HG02588 (cell line): ENCODE measurements around the gene FXYD7.
"Not testable (repeated sequence)": the region's sequence is repeated elsewhere in the genome, so short reads cannot be mapped to it uniquely, and the experiment has no call there.

Experiments used
- ATAC-seq: cut with Tn5 transposase; IDR thresholded peaks from one replicate; pipeline ENCODE4 v1.9.1; 2021; ENCODE audit warnings: mild to moderate bottlenecking, moderate library complexity; ENCODE audit not compliant: unreplicated experiment

The FXYD7 gene

GRCh38 chr19:35194012-35194984 is 51.2 kb downstream of the FXYD7 start:
- ATAC-seq = no peak

- ATAC-seq = no peak
Measured at GRCh38 chr19:35195830-35196229, 52.8 kb downstream of the FXYD7 start.

- ATAC-seq = not testable (repeated sequence)
Measured at GRCh38 chr19:35196861-35197260, 53.8 kb downstream of the FXYD7 start.

- ATAC-seq = no peak
Measured at GRCh38 chr19:35199481-35199880, 56.4 kb downstream of the FXYD7 start.

- no peak for ATAC-seq
Measured at GRCh38 chr19:35202722-35203688, 60.0 kb downstream of the FXYD7 start.
